ENCODE data around the gene KCNC3.

KCNC3 gene

GRCh38 chr19:50329146-50329925, at the start of gene KCNC3:
Gene KCNC3, minus strand, starts transcription at chr19:50329377. Its CDS starts 295 bp downstream, at chr19:50329082.
- DNase-seq (ENCODE audit: low read depth): peak; percentile 12

GRCh38 chr19:50378863-50379236, 49.7 kb upstream of the KCNC3 start:
- DNase-seq (ENCODE audit: low read depth): no peak

- no peak for DNase-seq (ENCODE audit: low read depth)
Measured at GRCh38 chr19:50378169-50378862, 49.1 kb upstream of the KCNC3 start.

- no peak for DNase-seq (ENCODE audit: low read depth)
Measured at GRCh38 chr19:50377517-50377916, 48.3 kb upstream of the KCNC3 start.

GRCh38 chr19:50377051-50377461, 47.9 kb upstream of the KCNC3 start:
- DNase-seq (ENCODE audit: low read depth): no peak

GRCh38 chr19:50376166-50377050, 47.2 kb upstream of the KCNC3 start, which contains the start of gene NR1H2:
Gene NR1H2, plus strand, starts transcription at chr19:50376457. Its CDS starts 1,149 bp downstream, at chr19:50377606.
- DNase-seq (ENCODE audit: low read depth): peak; percentile 73

- no peak for DNase-seq (ENCODE audit: low read depth)
Measured at GRCh38 chr19:50371914-50372475, 42.8 kb upstream of the KCNC3 start.

GRCh38 chr19:50368649-50369570, 39.7 kb upstream of the KCNC3 start:
- DNase-seq (ENCODE audit: low read depth): peak; percentile 58

- DNase-seq (ENCODE audit: low read depth): no peak
Measured at GRCh38 chr19:50365434-50366306, 36.5 kb upstream of the KCNC3 start, which contains the start of gene NAPSA. Gene NAPSA, minus strand, starts transcription at chr19:50365639. Its CDS starts 18 bp downstream, at chr19:50365621.

GRCh38 chr19:50362656-50363424, 33.7 kb upstream of the KCNC3 start:
- no peak for DNase-seq (ENCODE audit: low read depth)

- DNase-seq (ENCODE audit: low read depth): no peak
Measured at GRCh38 chr19:50362030-50362412, 32.8 kb upstream of the KCNC3 start.

- DNase-seq (ENCODE audit: low read depth): no peak
Measured at GRCh38 chr19:50361290-50362029, 32.3 kb upstream of the KCNC3 start.

GRCh38 chr19:50359328-50359818, 30.2 kb upstream of the KCNC3 start:
- DNase-seq (ENCODE audit: low read depth): no peak

- no peak for DNase-seq (ENCODE audit: low read depth)
Measured at GRCh38 chr19:50358483-50359327, 29.5 kb upstream of the KCNC3 start.

- peak; percentile 10 for DNase-seq (ENCODE audit: low read depth)
Measured at GRCh38 chr19:50357178-50358100, 28.3 kb upstream of the KCNC3 start.

GRCh38 chr19:50356691-50357177, 27.6 kb upstream of the KCNC3 start:
- DNase-seq (ENCODE audit: low read depth): no peak

Data from GM04503 (cell line).